ENCODE results near the gene TPPP.

GRCh38 chr5:625516-625915, 67.6 kb downstream of the TPPP start:
- no peak for TF ChIP-seq POLR2A (IDR thresholded peaks at IDR 0.05)
- TF ChIP-seq, protein P1, sequence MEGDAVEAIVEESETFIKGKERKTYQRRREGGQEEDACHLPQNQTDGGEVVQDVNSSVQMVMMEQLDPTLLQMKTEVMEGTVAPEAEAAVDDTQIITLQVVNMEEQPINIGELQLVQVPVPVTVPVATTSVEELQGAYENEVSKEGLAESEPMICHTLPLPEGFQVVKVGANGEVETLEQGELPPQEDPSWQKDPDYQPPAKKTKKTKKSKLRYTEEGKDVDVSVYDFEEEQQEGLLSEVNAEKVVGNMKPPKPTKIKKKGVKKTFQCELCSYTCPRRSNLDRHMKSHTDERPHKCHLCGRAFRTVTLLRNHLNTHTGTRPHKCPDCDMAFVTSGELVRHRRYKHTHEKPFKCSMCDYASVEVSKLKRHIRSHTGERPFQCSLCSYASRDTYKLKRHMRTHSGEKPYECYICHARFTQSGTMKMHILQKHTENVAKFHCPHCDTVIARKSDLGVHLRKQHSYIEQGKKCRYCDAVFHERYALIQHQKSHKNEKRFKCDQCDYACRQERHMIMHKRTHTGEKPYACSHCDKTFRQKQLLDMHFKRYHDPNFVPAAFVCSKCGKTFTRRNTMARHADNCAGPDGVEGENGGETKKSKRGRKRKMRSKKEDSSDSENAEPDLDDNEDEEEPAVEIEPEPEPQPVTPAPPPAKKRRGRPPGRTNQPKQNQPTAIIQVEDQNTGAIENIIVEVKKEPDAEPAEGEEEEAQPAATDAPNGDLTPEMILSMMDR (IDR thresholded peaks at IDR 0.05): no peak

All from ovary (tissue), 3 donors.